IMR-90 (cell line): Measurements from ENCODE around the gene GNAS. TPM values are rescaled to one million over a fixed set of nuclear protein-coding genes. Genes with fewer than 3 reads are reported as not detected.

Source experiments
- ATAC-seq: fragments of 200-7000 bp; cut with Tn5 transposase; 2 replicates; pipeline ENCODE4 v1.9.1; 2020; ENCODE audit warnings: low read depth, mild to moderate bottlenecking, moderate library complexity
- BruUV-seq: library from RNA; stranded (reverse); fragments of 400-500 nt; replicated peaks from 2 replicates; lab custom pipeline; 2021; lab: Mats Ljungman, UMichigan
- CTCF ChIA-PET: fragments of 300-600 bp; formaldehyde crosslinking; extraction: SDS; loops from one replicate; lab custom pipeline; 2021; ENCODE audit warnings: antibody characterized with exemption; lab: Yijun Ruan, JAX
- POLR2A ChIA-PET: fragments of 300-600 bp; sonication (Branson Sonifier 250); formaldehyde crosslinking; loops from one replicate; lab custom pipeline; 2022; ENCODE audit warnings: antibody characterized with exemption; ENCODE audit not compliant: unreplicated experiment; lab: Charles Lee
- DNase-seq: peaks from one replicate; pipeline ENCODE4 v3.0.0; 2013
- H2AFZ ChIP-seq: replicated peaks from 2 replicates; pipeline ENCODE3; 2013; ENCODE audit warnings: low read length, mild to moderate bottlenecking; ENCODE audit not compliant: poor library complexity
- H2AK5ac ChIP-seq: 2 replicates; pipeline ENCODE4 v1.6.1; 2013; ENCODE audit warnings: low read depth, low read length, inconsistent platforms
- H2AK9ac ChIP-seq: replicated peaks from 2 replicates; pipeline ENCODE3; 2013; ENCODE audit warnings: mild to moderate bottlenecking, low read depth, low read length, moderate library complexity; ENCODE audit not compliant: poor library complexity
- H2BK120ac ChIP-seq: 2 replicates; pipeline ENCODE4 v1.6.1; 2013; ENCODE audit warnings: low read depth, low read length, inconsistent platforms
- H2BK15ac ChIP-seq: 3 replicates; pipeline ENCODE4 v1.6.1; 2013; ENCODE audit warnings: low read depth, low read length, inconsistent platforms
- H2BK20ac ChIP-seq: 2 replicates; pipeline ENCODE4 v1.6.1; 2013; ENCODE audit warnings: low read depth, mild to moderate bottlenecking, inconsistent platforms, low read length, moderate library complexity
- H2BK5ac ChIP-seq: 2 replicates; pipeline ENCODE4 v1.6.1; 2013; ENCODE audit warnings: mild to moderate bottlenecking, low read depth, low read length, inconsistent platforms; ENCODE audit not compliant: poor library complexity, severe bottlenecking
- H3K14ac ChIP-seq: replicated peaks from 2 replicates; pipeline ENCODE4 v1.6.1; 2013; ENCODE audit warnings: low read depth, low read length, inconsistent platforms
- H3K18ac ChIP-seq: 2 replicates; pipeline ENCODE4 v1.6.1; 2013; ENCODE audit warnings: low read depth, low read length, control low read depth
- H3K23ac ChIP-seq: 2 replicates; pipeline ENCODE4 v1.6.1; 2013; ENCODE audit warnings: low read depth, low read length, inconsistent platforms
- H3K27ac ChIP-seq: 2 replicates; pipeline ENCODE4 v1.5.1; 2013; ENCODE audit warnings: mild to moderate bottlenecking, control low read depth, low read length; ENCODE audit not compliant: insufficient read depth
- H3K27me3 ChIP-seq: 2 replicates; pipeline ENCODE4 v1.6.1; 2013; ENCODE audit warnings: low read length; ENCODE audit not compliant: control insufficient read depth, insufficient read depth
- H3K36me3 ChIP-seq: 2 replicates; pipeline ENCODE4 v1.6.1; 2013; ENCODE audit warnings: low read length, mixed read lengths; ENCODE audit not compliant: control insufficient read depth, insufficient read depth
- H3K4ac ChIP-seq: 2 replicates; pipeline ENCODE4 v1.6.1; 2013; ENCODE audit warnings: low read depth, low read length, inconsistent platforms
- H3K4me1 ChIP-seq: 2 replicates; pipeline ENCODE4 v1.6.1; 2013; ENCODE audit warnings: low read length, mixed read lengths; ENCODE audit not compliant: control insufficient read depth, insufficient read depth
- H3K4me2 ChIP-seq: 2 replicates; pipeline ENCODE4 v1.6.1; 2013; ENCODE audit warnings: low read depth, mild to moderate bottlenecking, control low read depth, low read length, moderate library complexity
- H3K4me3 ChIP-seq: 2 replicates; pipeline ENCODE4 v1.5.1; 2013; ENCODE audit warnings: low read depth, mild to moderate bottlenecking, control low read depth, low read length, moderate library complexity; ENCODE audit not compliant: insufficient read depth
- H3K56ac ChIP-seq: 2 replicates; pipeline ENCODE4 v1.6.1; 2013; ENCODE audit warnings: low read length, inconsistent platforms; ENCODE audit not compliant: insufficient read depth; ENCODE audit errors: extremely low read depth
- H3K79me1 ChIP-seq, 2 experiments: 2 replicates each; pipeline ENCODE4 v1.6.1; 2013; ENCODE audit warnings: low read length in 2 of 2, inconsistent platforms in 1 of 2, low read depth in 1 of 2
- H3K9ac ChIP-seq: 2 replicates; pipeline ENCODE4 v1.6.1; 2013; ENCODE audit warnings: low read depth, low read length, control low read depth
- H3K9me1 ChIP-seq: 2 replicates; pipeline ENCODE4 v1.6.1; 2013; ENCODE audit warnings: low read length, inconsistent platforms; ENCODE audit not compliant: insufficient read depth
- H3K9me3 ChIP-seq: 2 replicates; pipeline ENCODE4 v1.6.1; 2013; ENCODE audit warnings: low read length; ENCODE audit not compliant: control insufficient read depth, insufficient read depth
- H4K20me1 ChIP-seq: 2 replicates; pipeline ENCODE4 v1.6.1; 2013; ENCODE audit warnings: low read length, inconsistent platforms; ENCODE audit not compliant: insufficient read depth
- H4K5ac ChIP-seq: 2 replicates; pipeline ENCODE4 v1.6.1; 2013; ENCODE audit warnings: mild to moderate bottlenecking, low read depth, low read length, control low read depth
- H4K8ac ChIP-seq, 2 experiments: 2 replicates each; pipeline ENCODE4 v1.6.1; 2013; ENCODE audit warnings: low read depth in 2 of 2, low read length in 2 of 2, control low read depth in 1 of 2, inconsistent platforms in 1 of 2
- H4K91ac ChIP-seq: 2 replicates; pipeline ENCODE4 v1.6.1; 2013; ENCODE audit warnings: low read depth, low read length, inconsistent platforms; ENCODE audit not compliant: insufficient read depth
- MAFK ChIP-seq: IDR thresholded peaks from 2 replicates; pipeline ENCODE4 v1.6.1; 2012; ENCODE audit warnings: low read depth, low read length, improper control_type of control experiment
- MAZ ChIP-seq: IDR thresholded peaks from 2 replicates; pipeline ENCODE4 v1.6.1; 2012; ENCODE audit warnings: low read depth, mild to moderate bottlenecking, low read length, improper control_type of control experiment, moderate library complexity, borderline replicate concordance
- NFE2L2 ChIP-seq: fragments of 150-350 bp; IDR thresholded peaks from 2 replicates; pipeline ENCODE4 v1.6.1; 2016; ENCODE audit warnings: low read depth, mild to moderate bottlenecking, low read length
- RCOR1 ChIP-seq: IDR thresholded peaks from 2 replicates; pipeline ENCODE4 v1.6.1; 2012; ENCODE audit warnings: mild to moderate bottlenecking, low read length, improper control_type of control experiment; ENCODE audit not compliant: insufficient replicate concordance
- WGBS, 2 experiments: methylation state at CpG; one replicate each; pipeline versions ENCODE4 v1.1.5 to v1.1.7; 2013; ENCODE audit warnings: missing lambda C conversion rate in 2 of 2; ENCODE audit not compliant: insufficient read length in 1 of 2; ENCODE audit errors: extremely low coverage in 2 of 2; 5-methylcytosine and 5-hydroxymethylcytosine counted together
- dilution Hi-C: fragments of 300-500 bp; cut with HindIII; formaldehyde crosslinking; loops from one replicate; pipeline ENCODE4 v1.14.3; 2018; ENCODE audit warnings: low sequenced_read_pairs; ENCODE audit not compliant: unreplicated experiment
- in situ Hi-C: fragments of 300-500 bp; cut with MboI; formaldehyde crosslinking; loops from 3 replicates; pipeline ENCODE4 v1.14.3; 2019; ENCODE audit warnings: low sequenced_read_pairs, inconsistent platforms, mixed read lengths
- intact Hi-C: fragments of 100-400 bp; cut with micrococcal nuclease; formaldehyde crosslinking; loops from 2 replicates; pipeline ENCODE4 v1.10.0; 2022
- polyA plus RNA-seq, 3 experiments: library from polyadenylated mRNA; depleted of rRNA; stranded (reverse); fragments of >200 nt; gene quantifications; 2 replicates each; pipeline ENCODE4 v1.2.3, GENCODE V29; 2012; ENCODE audit warnings: low replicate concordance in 1 of 3
- total RNA-seq: library from RNA; depleted of rRNA; stranded (reverse); fragments of >200 nt; gene quantifications from 2 replicates; pipeline ENCODE4 v1.2.3, GENCODE V29; 2012
- TF ChIP-seq, protein P1 (sequence below): fragments of 150-350 bp; IDR thresholded peaks from 2 replicates; pipeline ENCODE4 v1.6.1; 2016; ENCODE audit warnings: low read depth, mild to moderate bottlenecking, low read length, moderate library complexity, borderline replicate concordance

Gene GNAS
- total and polyA plus RNA-seq, 2 of the 4 experiments (the other 2 are of a cell fraction) = 397 to 1,356 TPM

DNA sequence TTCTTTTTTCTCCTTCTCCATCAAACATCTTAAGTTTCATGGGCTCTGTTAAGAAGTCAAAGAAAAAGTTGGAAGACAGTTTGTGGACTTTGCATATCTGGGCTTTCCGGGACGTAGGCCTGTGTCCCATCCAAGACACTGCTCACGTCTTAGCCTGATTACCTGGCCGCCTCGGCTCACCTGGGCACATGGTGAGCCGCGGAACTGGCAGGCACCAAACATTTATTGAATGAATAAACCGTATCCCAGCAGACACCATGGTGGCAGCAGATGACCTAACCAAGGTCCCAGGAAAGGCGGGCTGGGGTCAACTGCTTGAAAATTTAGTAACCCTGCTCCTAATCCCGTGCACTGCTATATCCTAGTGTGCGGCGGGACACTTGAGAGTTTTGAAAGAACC lies 35.6 kb downstream of the GNAS start:
- Histone ChIP-seq H3K4ac (peak overlapping the region; percentile 62; the same call in 1 of the 2 replicates), H2AK5ac (no peak overlapping the region), H3K23ac (peak overlapping the region; percentile 75), H3K4me2 (peak overlapping the region; percentile 88), H2BK20ac (no peak overlapping the region), H3K27me3 (peaks cover 8% of the 10 kb centered on the region), H3K4me1 (no peaks in the 10 kb centered on the region), H2AK9ac (no peak overlapping the region), H4K91ac (no peak overlapping the region), H2BK5ac (no peak overlapping the region), H3K9me1 (no peaks in the 10 kb centered on the region), H3K14ac (no peak overlapping the region), H3K56ac (no peak overlapping the region), H3K27ac (no peak overlapping the region), H3K9ac (peak overlapping the region; percentile 88), H3K79me1 (peaks cover 0 to 6% of the 10 kb centered on the region in 2 experiments; a peak in 1 of 4 replicates), H3K36me3 (no peaks in the 10 kb centered on the region), H2BK15ac (no peak overlapping the region), H4K5ac (peak overlapping the region; percentile 89), H2BK120ac (no peak overlapping the region), H3K18ac (no peak overlapping the region), H4K20me1 (peaks cover 5% of the 10 kb centered on the region; the same call in 1 of the 2 replicates), H4K8ac (peak overlapping the region; percentile 77 to 93; a peak in 2 of 4 replicates), H2AFZ (peak overlapping the region; percentile 91), H3K9me3 (no peaks in the 10 kb centered on the region; the same call in 1 of the 2 replicates), H3K4me3 (peak overlapping the region; percentile 100)
- DNase-seq = no peak
- TF ChIP-seq, protein P1, sequence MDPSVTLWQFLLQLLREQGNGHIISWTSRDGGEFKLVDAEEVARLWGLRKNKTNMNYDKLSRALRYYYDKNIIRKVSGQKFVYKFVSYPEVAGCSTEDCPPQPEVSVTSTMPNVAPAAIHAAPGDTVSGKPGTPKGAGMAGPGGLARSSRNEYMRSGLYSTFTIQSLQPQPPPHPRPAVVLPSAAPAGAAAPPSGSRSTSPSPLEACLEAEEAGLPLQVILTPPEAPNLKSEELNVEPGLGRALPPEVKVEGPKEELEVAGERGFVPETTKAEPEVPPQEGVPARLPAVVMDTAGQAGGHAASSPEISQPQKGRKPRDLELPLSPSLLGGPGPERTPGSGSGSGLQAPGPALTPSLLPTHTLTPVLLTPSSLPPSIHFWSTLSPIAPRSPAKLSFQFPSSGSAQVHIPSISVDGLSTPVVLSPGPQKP = no peak
- TF ChIP-seq RCOR1 = no peak
- TF ChIP-seq NFE2L2 = no peak
- no peak for TF ChIP-seq MAFK
- no peak for TF ChIP-seq MAZ
- WGBS, 2 experiments = 47% methylated on average over 8 of the region's 12 CpGs; no CpG with 5 or more reads in 1 of the 2 experiments
- intact Hi-C loops = no loop called here
- ChIA-PET POLR2A (no interaction called here), CTCF (no interaction called here)
- BruUV-seq = no TSS peak
- ATAC-seq = no peak
- dilution Hi-C loops = no loop called here
- in situ Hi-C loops = no loop called here
